ENCODE measurements around the gene NWD2.
"Not testable (repeated sequence)": the region's sequence is repeated elsewhere in the genome, so short reads cannot be mapped to it uniquely, and the experiment has no call there.

NWD2 gene

DNA sequence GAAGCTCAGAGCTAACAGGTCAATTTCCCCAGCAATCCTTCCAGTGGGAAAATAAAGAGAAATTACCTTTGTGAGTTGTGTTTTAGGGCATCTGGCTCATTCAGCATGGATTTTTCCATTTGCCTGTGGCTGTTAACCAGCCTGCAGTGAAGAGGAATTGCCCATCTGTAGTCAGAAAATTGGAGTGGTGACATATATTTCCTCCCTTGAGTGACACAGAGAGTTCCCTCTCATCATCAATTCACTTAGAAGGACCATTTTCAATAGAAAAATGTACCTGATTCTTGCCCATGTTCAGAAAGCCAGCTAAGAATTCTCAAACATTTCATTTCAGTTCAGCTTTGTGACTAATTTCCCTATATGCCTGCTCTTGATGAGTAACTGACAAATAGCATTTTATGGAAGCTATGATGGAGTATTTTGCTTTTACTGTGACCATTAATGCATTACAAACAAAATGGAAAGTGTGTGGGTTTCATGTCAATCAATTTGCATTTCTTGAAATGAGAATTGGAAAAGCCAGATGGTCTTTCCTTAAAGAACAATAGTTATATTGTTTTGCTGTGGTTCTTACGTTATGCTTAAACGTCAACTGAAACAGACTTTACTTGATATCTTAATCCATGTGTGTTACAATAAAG, 155.8 kb downstream of the NWD2 start:
- DNase-seq, result no peak

DNA sequence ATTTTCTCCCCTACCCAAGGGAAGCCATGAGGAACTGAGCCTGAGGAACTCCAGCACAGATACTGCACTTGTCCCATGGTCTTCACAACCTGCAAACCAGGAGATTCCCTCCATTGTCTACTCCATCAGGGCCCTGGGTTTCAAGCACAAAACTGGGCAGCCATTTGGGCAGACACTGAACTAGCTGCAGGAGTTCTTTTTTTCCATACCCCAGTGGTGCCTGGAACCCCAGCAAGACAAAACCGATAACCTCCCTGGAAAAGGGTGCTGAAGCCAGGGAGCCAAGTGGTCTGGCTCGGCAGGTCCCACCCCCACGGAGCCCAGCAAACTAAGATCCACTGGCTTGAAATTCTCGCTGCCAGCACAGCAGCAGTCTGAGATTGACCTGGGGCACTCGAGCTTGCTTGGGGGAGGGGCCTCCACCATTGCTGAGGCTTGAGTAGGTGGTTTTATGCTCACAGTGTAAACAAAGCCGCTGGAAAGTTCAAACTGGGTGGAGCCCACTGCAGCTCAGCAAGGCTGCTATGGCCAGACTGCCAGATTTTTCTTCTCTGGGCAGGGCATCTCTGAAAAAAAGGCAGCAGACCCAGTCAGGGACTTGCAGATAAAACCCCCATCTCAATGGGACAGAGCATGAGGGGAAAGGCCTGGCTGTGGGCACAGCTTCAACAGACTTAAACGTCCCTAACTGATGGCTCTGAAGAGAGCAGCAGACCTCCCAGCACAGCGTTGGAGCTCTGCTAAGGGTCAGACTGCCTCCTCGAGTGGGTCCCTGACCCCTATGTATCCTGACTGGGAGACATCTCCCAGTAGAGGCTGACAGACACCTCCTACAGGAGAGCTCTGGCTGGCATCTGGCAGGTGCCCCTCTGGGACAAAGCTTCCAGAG, 163.6 kb downstream of the NWD2 start:
- DNase-seq, result not testable (repeated sequence)

DNA sequence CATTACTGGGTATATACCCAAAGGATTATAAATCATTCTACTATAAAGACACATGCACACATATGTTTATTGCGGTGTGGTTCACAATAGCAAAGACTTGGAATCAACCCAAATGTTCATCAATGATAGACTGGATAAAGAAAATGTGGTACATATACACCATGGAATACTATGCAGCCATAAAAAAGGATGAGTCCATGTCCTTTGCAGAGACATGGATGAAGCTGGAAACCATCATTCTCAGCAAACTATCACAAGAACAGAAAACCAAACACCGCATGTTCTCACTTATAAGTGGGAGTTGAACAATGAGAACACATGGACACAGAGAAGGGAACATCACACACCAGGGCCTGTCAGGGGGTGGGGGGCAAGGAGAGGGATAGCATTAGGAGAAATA, 169.1 kb downstream of the NWD2 start:
- DNase-seq, result not testable (repeated sequence)

DNA sequence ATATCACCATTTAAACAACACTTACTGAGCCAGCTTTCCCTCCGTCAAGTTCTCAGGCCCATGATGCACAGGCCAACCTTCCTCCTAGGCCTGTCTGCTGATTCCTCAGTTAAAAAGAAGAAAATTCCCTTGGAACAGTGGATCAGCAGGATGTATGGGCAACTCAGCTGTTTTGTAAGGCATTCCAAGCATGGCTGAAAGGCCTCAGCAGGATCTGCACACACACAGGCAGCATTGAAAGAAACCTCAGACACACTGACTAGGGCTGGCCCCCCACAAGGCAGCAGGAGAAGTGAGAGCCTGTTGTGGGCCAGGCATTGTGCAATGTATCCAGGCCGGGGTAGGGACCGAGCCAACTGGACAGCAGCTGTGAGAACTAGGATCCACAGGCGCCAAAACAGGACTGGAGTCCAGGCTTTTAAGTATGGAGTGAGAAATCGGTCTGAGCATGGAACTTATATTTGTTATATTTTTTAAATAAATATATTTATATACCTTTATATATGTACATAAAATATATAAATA, 171.4 kb downstream of the NWD2 start:
- DNase-seq, result no peak

DNA sequence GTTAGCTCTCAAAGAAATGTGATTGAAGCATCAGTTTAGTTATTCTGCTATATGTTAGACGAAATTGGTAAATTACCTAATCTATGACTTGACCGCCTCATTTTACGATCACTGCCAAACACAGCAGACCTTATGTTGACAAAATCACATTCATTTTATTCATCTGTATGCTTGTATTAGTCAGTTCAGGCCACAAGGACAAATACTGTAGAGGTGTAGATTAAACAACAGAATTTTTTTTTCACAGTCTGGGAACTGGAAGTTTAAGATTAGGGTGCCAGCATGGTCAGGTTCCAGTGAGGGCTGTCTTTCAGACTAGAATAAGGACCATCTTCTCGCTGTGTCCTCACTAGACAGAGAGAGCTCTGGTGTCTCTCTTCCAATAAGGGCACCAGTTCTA, 177.1 kb downstream of the NWD2 start:
- no peak for DNase-seq

DNA sequence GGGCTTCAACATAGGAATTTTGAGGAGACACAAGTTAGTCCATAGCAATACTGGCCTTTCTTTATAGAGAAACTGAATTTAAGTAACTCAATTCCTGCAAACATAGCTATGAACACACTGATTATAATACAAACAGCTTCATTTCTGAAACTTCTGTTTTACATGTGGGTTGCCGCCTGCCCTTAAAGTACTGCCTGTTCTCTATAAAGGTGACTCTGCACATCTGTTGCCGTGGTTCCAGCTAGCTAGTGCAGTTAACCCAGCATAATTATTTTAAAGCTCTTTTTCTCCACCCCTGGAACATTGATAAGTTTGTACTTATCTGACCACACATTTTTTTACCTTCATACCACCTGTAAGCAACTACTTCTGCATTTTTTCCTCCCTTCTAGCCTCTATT, 177.6 kb downstream of the NWD2 start:
- DNase-seq, result no peak

DNA sequence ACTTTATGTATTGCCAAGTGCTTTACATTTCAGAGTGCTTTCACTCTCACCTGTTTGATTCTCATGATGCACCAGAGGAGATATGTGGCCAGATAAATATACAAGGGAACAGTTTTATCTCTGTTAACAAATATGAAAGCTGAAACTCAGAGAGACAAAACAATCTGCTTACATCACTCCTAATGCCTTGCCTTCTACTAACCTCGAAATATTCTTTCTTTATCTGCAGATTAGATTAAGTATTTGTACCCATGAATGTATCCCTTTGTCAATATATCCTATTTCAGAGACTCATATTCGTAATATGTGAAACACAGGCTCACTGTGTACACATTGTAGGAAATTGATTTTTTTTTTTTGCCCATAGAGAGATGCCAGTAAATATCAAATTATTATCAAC, 178.1 kb downstream of the NWD2 start:
- DNase-seq, result no peak

DNA sequence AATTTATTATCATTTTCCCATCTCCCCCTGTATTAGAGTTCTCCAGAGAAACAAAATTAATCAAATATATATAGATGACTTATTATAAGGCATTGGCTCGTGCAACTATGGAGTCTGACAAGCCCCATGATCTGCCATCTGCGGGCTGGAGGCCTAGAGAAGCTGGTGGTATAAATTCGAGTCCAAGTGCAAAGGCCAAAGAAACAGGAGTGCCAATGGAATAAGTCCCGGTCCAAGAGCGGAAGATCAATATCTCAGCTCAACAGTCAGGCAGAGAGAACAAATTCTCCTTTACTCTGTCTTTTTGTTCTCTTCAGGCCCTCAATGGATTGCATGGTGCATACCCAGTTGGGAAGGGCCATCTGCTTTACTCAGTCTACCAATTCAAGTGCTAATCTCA, 178.8 kb downstream of the NWD2 start:
- DNase-seq, result no peak

DNA sequence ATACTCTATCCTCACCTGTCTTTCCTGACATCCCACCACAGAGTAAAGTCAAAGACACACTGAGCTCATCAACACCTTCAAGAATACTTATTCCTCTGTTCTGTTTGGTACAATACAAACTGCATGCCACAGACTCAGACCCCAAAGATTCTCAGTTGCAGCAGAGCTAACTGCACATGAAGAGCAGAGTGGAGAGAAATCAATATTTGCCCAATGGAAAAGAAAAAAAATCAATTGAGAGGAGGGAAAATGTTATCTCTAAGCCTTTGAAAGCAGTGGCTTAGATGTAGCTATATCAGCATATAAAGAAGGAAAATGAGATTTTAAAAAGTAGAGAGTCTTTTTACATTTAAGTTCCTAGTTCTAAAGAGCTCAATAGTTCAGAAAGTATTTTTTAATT, 180.2 kb downstream of the NWD2 start:
- DNase-seq, result no peak

DNA sequence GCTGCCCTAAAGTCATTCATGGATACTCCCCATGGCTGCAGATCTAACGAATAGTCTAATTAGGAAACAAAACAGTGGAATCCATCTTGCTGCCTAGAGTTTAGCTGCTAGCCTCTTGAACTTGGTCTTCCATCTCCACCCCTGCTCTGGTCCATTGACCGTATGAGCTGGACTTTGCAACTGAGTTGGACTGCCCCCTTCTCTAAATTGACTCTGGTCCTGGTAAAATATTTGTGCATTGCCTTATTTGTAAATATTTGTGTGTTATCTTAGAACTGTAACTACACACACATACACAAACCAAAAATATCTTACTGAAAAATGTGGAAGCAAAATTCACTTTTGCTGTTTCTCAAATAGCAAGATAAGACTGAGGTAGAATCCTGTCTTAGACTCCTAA, 181.3 kb downstream of the NWD2 start:
- DNase-seq, result no peak

DNA sequence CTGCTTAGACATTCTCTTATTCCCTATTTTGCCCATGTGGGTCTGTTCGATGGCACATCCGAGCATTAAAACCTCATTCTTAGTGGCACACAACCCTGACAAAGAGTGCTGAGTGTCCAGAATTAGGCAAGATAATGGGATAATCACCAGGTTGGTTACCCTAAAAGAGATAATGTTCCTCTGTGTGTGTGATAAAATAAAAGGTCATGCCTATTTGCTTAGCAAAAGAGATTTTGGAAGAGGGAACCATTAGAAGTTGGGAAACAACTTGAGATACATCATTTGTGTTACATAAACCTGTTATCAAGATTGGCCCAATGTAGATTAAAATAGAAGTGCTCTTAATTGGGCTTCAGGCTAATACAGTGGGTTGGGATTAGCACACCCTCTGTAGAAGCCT, 182.7 kb downstream of the NWD2 start:
- no peak for DNase-seq

DNA sequence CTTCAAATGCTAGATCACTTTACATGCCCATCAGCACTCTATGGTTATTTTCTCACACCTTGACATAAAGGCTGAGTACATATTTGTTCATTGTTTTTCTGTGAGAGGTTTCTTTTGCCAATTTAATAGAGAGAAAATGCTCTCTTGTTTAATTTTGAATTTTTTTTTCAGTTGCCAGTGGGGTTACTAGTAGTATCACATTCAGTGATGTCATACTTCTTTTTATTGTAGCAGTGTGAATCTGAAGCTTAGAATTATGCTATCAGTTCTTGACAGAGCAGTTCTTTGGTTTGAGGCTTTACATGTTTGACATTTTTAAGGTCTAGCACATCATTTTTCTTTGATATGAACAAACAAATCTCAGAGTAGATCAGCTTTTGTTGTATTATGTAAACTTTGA, 185.4 kb downstream of the NWD2 start:
- no peak for DNase-seq

DNA sequence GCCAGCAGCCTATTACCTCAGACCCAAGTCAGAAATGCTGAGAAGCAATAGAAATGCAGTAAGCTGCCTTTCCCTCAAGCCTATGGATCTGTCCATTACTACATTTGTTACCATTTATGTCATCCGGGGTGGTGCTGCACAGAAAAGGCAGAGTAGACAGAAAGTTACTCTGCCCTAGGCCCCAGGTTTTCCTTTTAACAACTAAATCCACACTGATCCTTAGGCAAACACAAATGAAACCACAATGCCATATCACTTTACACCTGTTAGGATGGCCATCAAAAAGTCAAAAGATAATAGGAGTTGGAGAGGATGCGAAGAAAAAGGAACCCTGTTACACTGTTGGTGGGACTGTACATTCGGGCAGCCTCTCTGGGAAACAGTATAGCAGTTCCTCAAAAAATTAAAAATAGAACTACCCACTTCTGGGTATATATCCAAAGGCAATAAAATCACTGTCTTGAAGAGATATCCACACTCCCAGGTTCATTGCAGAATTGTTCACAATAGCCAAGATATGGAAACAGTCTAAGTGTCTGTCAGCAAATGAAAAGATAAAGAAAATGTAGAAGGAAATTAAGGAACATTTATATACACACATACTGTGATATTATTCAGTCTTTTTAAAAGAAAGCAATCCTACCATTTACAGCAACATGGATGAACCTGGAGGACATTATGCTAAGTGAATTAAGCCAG, 186.3 kb downstream of the NWD2 start:
- DNase-seq, result no peak

DNA sequence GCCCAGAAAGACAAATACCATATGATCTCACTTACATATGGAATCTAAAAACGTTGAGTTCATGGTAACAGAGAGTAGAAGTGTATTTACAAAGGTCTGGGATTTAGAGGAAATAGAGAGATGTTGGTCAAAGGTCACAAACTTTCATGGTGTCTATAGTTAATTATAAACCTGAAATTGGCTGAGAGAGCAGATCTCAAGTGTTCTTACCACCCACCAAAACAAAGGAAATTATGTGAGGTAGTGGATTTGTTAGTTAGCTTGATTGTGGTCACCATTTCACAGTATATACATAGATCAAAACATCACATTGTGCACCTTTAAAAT, 186.8 kb downstream of the NWD2 start:
- no peak for DNase-seq

DNA sequence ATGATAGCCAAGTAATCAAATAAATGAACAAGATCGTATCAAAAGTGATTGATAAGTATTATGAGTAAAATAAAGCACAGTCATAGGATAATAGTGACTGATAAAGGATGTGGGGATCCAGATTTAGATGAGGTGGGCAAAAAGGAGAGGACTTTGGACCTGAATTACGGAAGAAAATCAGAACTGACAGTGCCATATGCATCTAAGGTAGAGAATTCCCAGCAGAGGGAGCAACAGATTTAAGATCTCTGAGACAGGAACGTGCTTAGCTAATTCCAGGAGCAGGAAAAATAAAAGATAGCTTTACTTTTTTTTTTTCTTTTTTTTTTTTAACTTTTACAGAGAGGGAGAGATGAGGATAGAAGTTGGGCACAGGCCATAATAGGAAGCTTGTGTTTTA, 189.9 kb downstream of the NWD2 start:
- DNase-seq, result no peak

DNA sequence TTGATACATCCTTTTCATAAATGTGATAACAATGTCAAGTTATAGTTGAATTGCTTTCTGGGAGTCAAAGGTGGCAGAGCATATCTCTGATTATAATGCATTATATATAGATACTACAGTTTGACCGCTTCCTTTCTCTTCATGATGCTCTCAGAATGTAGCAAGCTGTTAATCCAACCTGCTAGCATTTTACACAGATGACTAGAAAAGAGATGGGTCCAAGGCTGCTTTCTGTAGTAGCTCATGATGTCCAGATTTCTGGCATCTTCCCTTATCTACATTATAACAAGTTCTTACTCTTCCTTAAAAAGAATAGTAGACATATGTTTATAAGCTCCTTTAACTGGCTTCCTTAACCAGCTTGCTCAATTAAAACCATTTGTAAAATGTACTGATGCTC, 192.0 kb downstream of the NWD2 start:
- DNase-seq, result no peak

DNA sequence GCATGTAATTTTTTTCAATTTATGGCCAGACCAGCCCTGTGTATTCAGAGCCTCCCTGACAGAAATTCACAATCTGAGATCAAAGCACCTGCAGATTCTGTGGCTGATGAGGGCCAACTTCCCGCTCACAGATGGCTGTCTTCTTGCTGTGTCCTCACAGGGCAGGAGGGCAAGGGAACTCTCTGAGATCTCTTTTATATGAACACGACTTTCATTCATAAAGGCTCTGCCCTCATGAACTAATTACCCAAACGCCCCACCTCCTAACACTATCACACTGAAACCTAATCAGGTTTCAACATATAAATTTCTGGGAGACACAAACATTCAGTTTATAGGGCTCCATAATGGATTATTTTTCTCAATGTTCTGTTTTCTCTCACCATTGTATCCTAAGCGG, 192.6 kb downstream of the NWD2 start:
- DNase-seq, result no peak

DNA sequence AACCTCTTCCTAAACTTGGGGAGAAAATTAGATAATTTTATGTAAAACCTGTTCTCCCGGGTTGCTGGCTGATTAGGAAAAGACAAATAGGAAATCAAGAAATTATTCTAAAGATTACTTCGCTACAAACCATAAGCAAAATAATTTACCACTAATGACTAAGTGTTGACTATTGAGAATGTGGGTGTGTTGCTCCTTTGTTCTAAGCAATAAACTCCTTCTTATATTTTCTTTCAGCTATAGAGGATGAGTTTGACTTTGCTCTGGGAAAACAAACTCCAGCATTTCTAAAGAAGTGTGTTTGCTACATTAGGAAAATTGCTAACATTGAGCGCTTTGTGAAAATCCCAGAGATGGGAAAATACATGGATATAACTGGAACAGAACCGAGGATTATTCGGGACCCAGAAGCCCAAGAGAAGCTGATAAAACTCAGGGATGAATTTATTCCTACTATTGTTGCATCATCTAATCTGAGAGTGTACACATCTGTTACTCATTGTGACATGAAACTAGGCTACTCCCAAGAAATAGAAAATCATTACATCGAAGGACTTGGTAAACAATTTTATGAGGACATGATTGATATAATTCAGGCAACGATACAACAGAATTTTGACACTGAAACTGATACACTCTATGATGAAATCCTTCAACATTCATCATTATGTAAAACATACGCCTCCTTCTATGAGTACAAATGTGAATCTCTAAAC, 194.2 kb downstream of the NWD2 start:
- DNase-seq, result no peak

DNA sequence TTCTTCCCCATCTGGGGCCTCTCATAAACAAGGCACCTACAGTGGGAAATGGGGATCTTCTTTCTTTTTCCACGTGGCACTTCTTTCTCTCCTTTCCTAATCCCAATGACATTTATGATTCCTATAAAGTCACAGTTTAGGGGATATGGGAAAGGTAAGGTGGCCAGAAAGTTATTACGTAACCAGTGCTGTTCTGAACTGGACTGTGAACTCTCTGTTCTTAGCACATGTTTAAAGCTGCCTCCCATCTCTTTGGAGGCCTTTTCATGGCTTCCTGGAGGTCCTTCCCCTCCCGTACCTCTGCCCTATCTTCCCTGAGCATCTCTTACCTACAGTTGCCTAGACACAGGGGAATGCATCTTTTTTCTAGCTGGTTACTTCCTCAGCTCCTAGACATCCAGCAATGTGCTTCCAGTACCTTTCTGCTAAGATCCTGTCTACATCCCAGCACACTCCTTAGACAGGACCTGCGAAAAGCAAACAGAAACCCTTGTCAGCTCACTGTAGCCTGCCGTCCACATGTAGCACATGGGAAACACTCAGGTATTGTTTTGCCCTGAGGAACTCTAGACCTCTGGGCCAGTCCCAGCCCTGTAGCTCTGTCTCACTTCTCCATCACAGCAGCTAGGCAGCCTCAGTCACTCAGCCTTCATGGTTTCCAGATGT, 195.4 kb downstream of the NWD2 start:
- no peak for DNase-seq

DNA sequence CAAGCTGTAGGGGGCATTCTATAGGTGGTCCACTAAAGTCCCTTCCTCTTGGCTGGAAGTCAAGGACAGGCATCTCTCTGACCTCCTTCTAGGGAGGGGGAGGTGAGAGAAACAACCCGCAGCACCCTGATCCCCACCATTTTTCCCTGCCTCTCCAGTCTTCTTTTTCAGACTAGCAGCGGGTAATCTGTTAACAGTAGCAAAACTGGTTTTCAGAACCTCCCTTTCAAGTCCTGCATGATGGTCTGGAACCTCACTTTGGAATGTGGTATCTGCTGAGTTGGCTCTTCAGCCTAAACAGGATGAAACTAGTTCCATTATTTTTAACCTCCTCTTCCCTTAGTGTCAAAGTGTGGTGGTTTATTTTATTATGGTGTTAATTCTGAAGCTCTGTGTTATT, 196.0 kb downstream of the NWD2 start:
- no peak for DNase-seq

DNA sequence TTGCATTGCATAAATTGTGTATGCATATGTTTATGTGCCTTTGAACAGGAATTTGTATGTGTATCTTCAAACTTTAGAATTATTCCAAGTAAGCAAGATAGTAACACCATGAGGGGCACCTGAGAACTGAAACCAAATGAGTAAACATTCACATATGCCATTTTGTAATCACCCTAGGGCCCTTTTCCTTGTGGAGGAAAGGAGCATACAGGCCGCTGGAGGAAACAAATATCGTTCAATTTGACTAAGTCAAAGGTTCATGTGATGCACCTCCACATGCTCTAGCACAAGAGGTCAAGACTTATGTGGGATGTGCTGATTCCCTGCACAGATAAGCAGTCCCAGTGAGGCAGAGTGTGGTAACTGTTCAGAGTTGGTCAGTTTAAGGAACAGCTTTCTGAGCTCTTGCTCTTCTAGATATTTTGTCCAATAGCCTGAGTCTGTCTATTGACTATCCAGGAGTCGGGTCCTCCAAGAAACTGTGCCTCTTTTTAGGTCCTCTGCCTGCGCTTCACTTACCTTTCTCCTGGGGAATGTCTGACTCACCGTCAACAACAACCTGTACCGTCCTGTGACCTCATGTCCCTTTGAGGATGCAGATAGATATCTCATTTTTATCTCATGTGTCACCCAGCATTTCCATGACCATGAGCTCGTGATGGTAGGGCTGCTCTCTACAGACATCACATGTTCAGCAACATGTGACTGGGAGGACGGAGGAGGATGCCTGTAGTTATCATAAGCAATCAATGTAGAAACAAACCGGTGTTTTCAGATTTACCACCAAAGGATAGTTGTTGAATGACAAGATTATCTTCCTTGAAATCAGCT, 196.9 kb downstream of the NWD2 start:
- DNase-seq, result no peak

DNA sequence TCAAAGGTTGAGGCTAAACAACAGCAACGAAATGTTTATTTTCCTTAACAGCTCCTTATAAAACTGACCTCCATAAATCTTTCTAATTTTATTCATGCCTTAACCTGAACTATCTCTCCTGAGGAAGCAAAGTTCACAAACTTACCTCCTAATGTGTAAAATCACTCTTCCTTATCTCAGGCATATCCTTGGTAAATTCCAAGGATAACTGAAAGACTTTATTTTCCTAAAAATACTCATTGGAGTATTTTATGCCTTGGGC, 197.4 kb downstream of the NWD2 start:
- no peak for DNase-seq

Measured in DMS 273 treated with DMSO at 0.1 percent for 48 hours (cell line).